Adipocyte (in vitro differentiated cells): ENCODE results near the gene ATG2B.
"Not testable (repeated sequence)": the region's sequence is repeated elsewhere in the genome, so short reads cannot be mapped to it uniquely, and the experiment has no call there.

Experiments used
- DNase-seq: peaks from one replicate; pipeline ENCODE4 v3.0.0-alpha.2; 2015; ENCODE audit warnings: low read depth
- H3K27me3 ChIP-seq: replicated peaks from 2 replicates; pipeline ENCODE4 v1.7.0; 2013; ENCODE audit warnings: mild to moderate bottlenecking, low read length, moderate library complexity; ENCODE audit not compliant: control insufficient read depth, insufficient read depth
- H3K36me3 ChIP-seq: 2 replicates; pipeline ENCODE4 v1.7.0; 2013; ENCODE audit warnings: low read length, mild to moderate bottlenecking, moderate library complexity; ENCODE audit not compliant: control insufficient read depth, insufficient read depth, severe bottlenecking
- H3K4me1 ChIP-seq: 2 replicates; pipeline ENCODE4 v1.7.0; 2013; ENCODE audit warnings: mild to moderate bottlenecking, low read length, moderate library complexity; ENCODE audit not compliant: control insufficient read depth, insufficient read depth
- H3K4me3 ChIP-seq: 2 replicates; pipeline ENCODE4 v1.7.0; 2013; ENCODE audit warnings: mild to moderate bottlenecking, low read length, moderate library complexity
- H3K9ac ChIP-seq: 2 replicates; pipeline ENCODE4 v1.7.0; 2013; ENCODE audit warnings: mild to moderate bottlenecking, low read length, moderate library complexity
- H3K9me3 ChIP-seq: 2 replicates; pipeline ENCODE4 v1.7.0; 2013; ENCODE audit warnings: mild to moderate bottlenecking, low read length, moderate library complexity; ENCODE audit not compliant: control insufficient read depth

The ATG2B gene

DNA sequence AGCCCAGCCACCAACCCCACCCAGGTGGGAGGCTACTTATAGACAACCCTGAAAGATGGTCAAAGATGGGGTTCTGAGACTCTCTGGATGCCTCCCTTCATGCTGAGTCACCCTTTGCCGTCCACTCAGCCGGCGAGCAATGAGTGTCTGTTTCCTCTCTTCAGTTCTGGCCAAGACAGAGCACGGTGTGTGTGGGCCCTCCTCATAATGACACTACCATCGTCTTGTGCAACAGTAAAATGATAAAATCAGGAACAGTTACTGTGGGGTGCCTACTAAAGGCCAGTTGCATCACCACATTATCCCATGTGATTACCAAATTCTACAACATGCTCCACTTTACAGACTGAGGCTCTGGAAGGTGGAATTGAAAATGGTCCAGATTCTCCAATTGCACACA, 114.1 kb downstream of the ATG2B start:
- H3K9me3 ChIP-seq, result no peaks in the 10 kb centered on the region
- H3K4me3 ChIP-seq, result no peak overlapping the region
- H3K27me3 ChIP-seq, result no peaks in the 10 kb centered on the region
- peaks cover 43% of the 10 kb centered on the region for H3K4me1 ChIP-seq
- no peak overlapping the region for H3K9ac ChIP-seq
- DNase-seq, result peak; percentile 95
- H3K36me3 ChIP-seq, result no peaks in the 10 kb centered on the region

DNA sequence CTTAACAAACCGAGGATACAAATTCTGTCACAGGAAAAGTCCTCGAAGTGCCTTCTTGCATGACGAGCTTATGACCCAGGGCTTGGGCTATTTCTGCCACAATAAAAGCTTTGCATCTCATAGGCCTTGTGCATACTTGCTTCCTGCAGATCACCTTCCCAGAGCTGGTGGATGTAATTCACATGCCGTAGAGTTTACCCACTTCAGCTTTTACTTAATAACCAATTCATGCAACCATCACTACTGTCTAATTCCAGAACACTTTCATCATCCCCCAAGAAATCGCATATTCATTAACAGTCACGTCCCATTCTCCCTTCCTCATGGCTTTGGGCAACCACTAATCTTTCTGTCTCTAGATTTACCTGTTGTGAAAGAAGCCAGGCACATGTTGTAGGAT, 116.1 kb downstream of the ATG2B start:
- Histone ChIP-seq H3K36me3 (no peaks in the 10 kb centered on the region), H3K4me1 (peaks cover 31% of the 10 kb centered on the region), H3K9ac (no peak overlapping the region), H3K4me3 (no peak overlapping the region), H3K9me3 (no peaks in the 10 kb centered on the region), H3K27me3 (no peaks in the 10 kb centered on the region)
- DNase-seq, result no peak

DNA sequence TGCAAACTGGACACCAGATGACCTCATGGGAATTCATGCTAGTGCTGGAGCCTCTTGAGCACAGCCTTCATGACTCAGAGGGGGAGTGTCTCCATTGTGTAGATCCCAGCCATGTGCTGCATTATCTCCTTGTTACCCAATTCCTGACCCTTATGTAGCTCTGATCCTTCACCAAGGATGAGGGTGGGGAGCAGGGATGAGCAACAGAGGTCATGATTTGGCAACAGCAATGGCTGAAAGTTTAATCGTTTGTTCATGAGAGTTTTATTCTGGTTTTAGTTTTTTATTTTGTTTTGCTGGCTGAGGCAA, 116.6 kb downstream of the ATG2B start:
- H3K9me3 ChIP-seq, result no peaks in the 10 kb centered on the region
- peaks cover 31% of the 10 kb centered on the region for H3K4me1 ChIP-seq
- H3K27me3 ChIP-seq, result no peaks in the 10 kb centered on the region
- DNase-seq, result peak; percentile 93
- no peak overlapping the region for H3K9ac ChIP-seq
- H3K4me3 ChIP-seq, result no peak overlapping the region
- H3K36me3 ChIP-seq, result no peaks in the 10 kb centered on the region

DNA sequence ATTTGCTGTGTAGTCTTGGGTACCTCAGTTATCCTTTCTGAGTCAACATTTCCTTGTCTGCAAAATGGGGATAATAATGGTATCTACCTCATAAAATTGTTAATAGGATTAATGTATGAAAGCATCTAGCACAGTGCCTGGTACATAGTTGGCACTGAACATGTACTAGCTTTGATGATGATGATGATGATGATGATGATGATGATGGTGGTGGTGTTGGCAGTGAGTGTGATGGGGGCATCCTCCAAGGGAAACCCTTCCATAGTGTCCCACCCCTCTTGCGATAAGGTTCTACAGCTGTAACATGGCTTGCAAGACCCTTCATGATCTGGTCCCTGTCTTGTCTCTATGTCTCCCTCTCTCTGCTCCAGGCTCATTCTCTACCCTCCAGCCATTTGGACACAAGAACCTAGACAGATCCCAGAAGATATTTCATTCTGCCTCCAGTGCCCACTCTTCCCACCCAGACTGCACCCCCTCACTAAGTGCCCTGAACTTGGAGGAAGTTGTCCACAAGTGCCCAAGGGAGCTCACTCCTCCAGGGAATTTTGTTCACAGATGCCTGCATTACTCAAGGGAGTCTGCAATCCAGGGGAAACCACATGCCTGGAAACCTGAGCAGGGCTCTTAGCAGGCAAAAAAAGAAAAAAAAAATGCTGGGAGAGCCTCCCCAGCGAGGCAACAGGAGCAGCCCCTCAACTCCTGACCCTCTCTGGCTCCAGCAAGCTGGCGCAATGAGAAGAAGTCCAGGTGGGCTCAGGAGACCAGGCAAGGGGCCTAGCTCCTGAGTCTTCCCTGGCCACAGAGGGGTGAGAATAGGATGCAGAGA, 117.2 kb downstream of the ATG2B start:
- no peaks in the 10 kb centered on the region for H3K27me3 ChIP-seq
- H3K4me3 ChIP-seq, result no peak overlapping the region
- H3K9me3 ChIP-seq, result no peaks in the 10 kb centered on the region
- peaks cover 31% of the 10 kb centered on the region for H3K4me1 ChIP-seq
- DNase-seq, result peak; percentile 66
- no peaks in the 10 kb centered on the region for H3K36me3 ChIP-seq
- H3K9ac ChIP-seq, result no peak overlapping the region

DNA sequence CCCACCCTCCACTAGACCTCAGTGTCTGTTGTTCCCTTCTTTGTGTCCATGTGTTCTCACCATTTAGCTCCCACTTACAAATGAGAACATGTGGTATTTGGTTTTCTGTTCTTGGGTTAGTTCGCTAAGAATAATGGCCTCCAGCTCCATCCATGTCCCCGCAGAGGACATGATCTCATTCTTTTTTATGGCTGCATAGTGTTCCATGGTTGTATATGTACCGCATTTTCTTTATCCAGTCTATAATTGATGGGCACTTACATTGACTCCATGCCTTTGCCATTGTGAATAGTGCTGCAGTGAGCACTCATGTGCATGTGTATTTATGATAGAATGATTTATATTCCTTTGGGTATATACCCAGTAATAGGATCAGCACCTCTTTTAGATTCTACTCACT, 118.1 kb downstream of the ATG2B start:
- not testable (repeated sequence) for H3K4me3 ChIP-seq, H3K36me3 ChIP-seq, DNase-seq, H3K9me3 ChIP-seq, H3K9ac ChIP-seq, H3K27me3 ChIP-seq
- H3K4me1 ChIP-seq, result peaks cover 31% of the 10 kb centered on the region

DNA sequence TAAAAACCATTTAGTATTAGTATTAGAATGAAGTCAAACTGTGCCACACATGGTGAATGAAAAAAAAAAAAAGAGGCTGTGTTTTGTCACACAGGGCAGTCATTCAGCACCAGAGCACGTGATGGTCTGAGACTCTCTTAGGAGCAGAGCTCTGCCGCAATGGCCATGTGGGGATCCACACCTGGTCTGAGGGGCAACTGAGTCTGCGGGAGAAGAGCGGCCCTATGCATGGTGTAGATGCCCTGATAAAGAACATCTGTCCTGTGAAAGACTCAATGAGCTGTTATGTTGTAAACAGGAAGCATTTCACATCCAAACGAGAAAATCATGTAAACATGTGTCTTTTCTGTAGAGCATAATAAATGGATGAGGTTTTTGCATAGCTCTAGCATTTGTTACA, 119.4 kb downstream of the ATG2B start:
- no peaks in the 10 kb centered on the region for H3K36me3 ChIP-seq
- no peak overlapping the region for H3K9ac ChIP-seq
- H3K4me3 ChIP-seq, result no peak overlapping the region
- H3K4me1 ChIP-seq, result peaks cover 22% of the 10 kb centered on the region
- H3K27me3 ChIP-seq, result no peaks in the 10 kb centered on the region
- H3K9me3 ChIP-seq, result no peaks in the 10 kb centered on the region
- no peak for DNase-seq

DNA sequence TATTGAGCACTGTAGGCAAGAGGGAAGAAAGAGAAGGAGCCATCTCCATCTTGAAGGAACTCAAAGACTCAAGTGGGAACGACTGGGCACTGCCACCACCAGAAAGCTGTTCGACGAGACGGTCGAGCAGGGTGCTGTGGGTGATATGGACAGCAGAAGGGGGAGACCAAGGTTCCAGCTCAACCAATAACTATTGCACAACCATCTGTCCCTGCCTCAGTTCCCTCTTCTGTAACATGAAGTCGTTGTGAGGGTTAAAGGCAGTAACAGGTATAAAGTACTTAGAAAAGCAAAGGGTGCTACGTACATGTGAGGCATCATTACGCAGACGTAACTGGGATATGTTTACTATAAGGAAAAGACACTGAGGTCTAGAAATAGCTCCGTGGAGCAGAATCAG, 121.0 kb downstream of the ATG2B start:
- DNase-seq, result no peak
- peaks cover 15% of the 10 kb centered on the region for H3K4me1 ChIP-seq
- no peaks in the 10 kb centered on the region for H3K27me3 ChIP-seq
- no peaks in the 10 kb centered on the region for H3K9me3 ChIP-seq
- H3K4me3 ChIP-seq, result no peak overlapping the region
- no peak overlapping the region for H3K9ac ChIP-seq
- no peaks in the 10 kb centered on the region for H3K36me3 ChIP-seq

DNA sequence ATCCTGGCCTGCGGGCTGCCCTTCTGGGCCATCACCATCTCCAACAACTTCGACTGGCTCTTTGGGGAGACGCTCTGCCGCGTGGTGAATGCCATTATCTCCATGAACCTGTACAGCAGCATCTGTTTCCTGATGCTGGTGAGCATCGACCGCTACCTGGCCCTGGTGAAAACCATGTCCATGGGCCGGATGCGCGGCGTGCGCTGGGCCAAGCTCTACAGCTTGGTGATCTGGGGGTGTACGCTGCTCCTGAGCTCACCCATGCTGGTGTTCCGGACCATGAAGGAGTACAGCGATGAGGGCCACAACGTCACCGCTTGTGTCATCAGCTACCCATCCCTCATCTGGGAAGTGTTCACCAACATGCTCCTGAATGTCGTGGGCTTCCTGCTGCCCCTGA, 122.5 kb downstream of the ATG2B start:
- Histone ChIP-seq H3K27me3 (no peaks in the 10 kb centered on the region), H3K9me3 (no peaks in the 10 kb centered on the region), H3K9ac (no peak overlapping the region), H3K4me1 (no peaks in the 10 kb centered on the region), H3K4me3 (no peak overlapping the region), H3K36me3 (no peaks in the 10 kb centered on the region)
- no peak for DNase-seq

DNA sequence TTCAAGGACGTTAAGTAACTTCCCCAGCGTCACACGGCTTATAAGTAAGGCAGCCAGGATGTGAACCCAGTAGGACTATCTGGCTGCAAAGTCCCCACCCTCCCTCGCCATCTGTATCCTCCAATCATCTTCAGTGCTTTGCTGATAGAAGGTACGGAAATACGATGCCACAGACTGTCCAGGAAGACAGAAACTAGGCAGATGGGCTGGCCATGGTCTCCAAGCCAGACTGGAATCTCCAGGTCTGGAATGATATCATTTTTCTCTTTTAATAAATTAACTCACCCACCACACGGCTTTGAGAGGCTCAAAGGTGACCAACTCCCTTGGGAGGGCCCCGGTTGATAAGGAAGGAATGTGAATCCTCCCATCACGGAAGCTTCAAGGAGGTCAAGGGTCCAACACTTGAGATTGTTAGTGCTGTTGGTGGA, 123.4 kb downstream of the ATG2B start:
- Histone ChIP-seq H3K36me3 (no peaks in the 10 kb centered on the region), H3K27me3 (no peaks in the 10 kb centered on the region), H3K9ac (no peak overlapping the region), H3K9me3 (no peaks in the 10 kb centered on the region), H3K4me1 (peaks cover 4% of the 10 kb centered on the region), H3K4me3 (no peak overlapping the region)
- no peak for DNase-seq

DNA sequence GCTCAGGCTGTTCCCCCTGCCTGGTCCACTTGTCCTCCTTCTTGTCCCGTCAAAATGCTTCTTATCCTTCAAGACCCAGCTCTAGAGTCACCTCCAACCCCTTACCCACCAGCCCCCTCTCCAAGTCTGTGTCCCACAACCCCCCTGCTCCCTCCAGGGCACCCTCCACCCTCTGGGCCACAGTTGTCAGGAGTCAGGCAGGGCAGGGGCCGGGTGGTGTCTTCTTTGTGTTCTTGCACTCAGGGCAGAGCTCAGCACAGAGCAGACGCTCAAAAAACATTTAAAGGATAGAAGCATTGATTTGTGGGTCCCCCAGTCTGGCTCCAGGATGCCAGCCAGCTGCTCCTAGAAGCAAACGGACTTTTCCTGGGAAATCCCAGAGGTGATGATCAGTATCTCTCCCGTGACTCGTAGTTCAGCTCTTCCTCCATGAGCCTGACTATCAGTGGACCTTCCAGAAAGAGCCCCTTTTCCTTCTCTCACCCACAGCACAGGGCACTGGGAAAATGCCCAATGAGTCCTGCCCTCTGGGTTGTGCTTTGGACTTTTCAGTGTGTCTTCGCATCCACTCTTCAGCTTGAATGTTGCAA, 124.4 kb downstream of the ATG2B start:
- DNase-seq, result no peak
- H3K36me3 ChIP-seq, result no peaks in the 10 kb centered on the region
- no peaks in the 10 kb centered on the region for H3K9me3 ChIP-seq
- peaks cover 14% of the 10 kb centered on the region for H3K4me1 ChIP-seq
- H3K9ac ChIP-seq, result no peak overlapping the region
- H3K27me3 ChIP-seq, result no peaks in the 10 kb centered on the region
- H3K4me3 ChIP-seq, result no peak overlapping the region

DNA sequence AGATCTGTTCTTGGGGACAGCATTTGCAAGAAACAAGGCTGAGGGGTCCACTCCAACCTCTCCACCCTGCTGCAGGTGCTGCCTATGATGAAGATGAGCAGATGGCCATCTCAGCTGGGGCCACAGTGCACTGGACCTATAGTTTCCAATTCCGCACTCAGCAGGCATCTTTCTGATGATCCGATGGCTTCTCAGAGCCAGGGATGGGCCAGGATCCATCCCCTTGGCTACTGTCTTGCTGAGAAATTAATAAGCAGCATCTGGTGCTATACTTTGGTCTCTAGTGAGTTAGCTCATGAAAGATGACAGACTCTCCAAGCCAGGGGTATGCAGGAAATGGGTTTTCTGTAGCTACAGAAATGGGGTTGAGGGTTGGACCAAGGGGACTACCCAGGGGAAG, 125.5 kb downstream of the ATG2B start:
- no peaks in the 10 kb centered on the region for H3K27me3 ChIP-seq
- DNase-seq, result no peak
- no peak overlapping the region for H3K4me3 ChIP-seq
- H3K9ac ChIP-seq, result no peak overlapping the region
- H3K9me3 ChIP-seq, result no peaks in the 10 kb centered on the region
- peaks cover 18% of the 10 kb centered on the region for H3K4me1 ChIP-seq
- no peaks in the 10 kb centered on the region for H3K36me3 ChIP-seq

DNA sequence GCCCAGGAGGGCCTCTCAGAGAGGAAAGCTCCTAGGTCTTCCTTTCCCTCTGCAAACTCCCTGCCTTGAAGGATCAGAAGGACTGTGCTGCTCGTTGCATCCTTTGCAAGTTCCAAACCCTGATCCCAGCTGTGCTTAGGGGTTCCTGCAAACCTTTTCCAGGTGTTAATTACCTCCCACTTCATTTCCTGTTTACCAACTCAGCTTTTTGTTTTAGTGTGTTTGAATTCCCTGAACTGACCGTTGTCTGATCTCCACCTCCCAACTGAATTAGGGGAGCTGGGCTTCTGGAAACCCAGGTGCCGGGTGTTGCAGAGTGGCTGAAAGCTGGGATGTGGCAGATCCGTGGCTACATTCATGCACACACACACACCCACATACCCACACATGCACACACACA, 127.7 kb downstream of the ATG2B start:
- peaks cover 25% of the 10 kb centered on the region for H3K4me1 ChIP-seq
- no peak overlapping the region for H3K9ac ChIP-seq
- H3K9me3 ChIP-seq, result no peaks in the 10 kb centered on the region
- H3K4me3 ChIP-seq, result no peak overlapping the region
- no peaks in the 10 kb centered on the region for H3K27me3 ChIP-seq
- DNase-seq, result no peak
- H3K36me3 ChIP-seq, result no peaks in the 10 kb centered on the region
